Amygdala (tissue), 56 donors: ENCODE results near the gene TRPM3.
"Not testable (repeated sequence)": the region's sequence is repeated elsewhere in the genome, so short reads cannot be mapped to it uniquely, and the experiment has no call there.

Experiments used
- DNase-seq, 56 donors: peaks; one replicate each; lab custom pipeline; 2025; lab: John Stamatoyannopoulos, UW

Gene TRPM3

GRCh38 chr9:70791936-70792335, 329.5 kb downstream of the TRPM3 start:
- DNase-seq = no peak

GRCh38 chr9:70789086-70789485, 332.3 kb downstream of the TRPM3 start:
- no peak for DNase-seq

- DNase-seq = no peak
Measured at GRCh38 chr9:70784456-70784855, 337.0 kb downstream of the TRPM3 start.

- no peak for DNase-seq
Measured at GRCh38 chr9:70778568-70778967, 342.9 kb downstream of the TRPM3 start.

GRCh38 chr9:70773579-70773978, 347.8 kb downstream of the TRPM3 start:
- DNase-seq = no peak

GRCh38 chr9:70772601-70773000, 348.8 kb downstream of the TRPM3 start:
- DNase-seq = no peak

GRCh38 chr9:70765946-70766345, 355.5 kb downstream of the TRPM3 start:
- DNase-seq = peak in 1 of 56 donors; percentile 2

- DNase-seq = no peak
Measured at GRCh38 chr9:70761139-70761670, 360.2 kb downstream of the TRPM3 start.

- no peak for DNase-seq
Measured at GRCh38 chr9:70760228-70760627, 361.2 kb downstream of the TRPM3 start.

- no peak for DNase-seq
Measured at GRCh38 chr9:70753311-70753710, 368.1 kb downstream of the TRPM3 start.

- no peak for DNase-seq
Measured at GRCh38 chr9:70749066-70749465, 372.4 kb downstream of the TRPM3 start.

GRCh38 chr9:70747261-70747718, 374.1 kb downstream of the TRPM3 start:
- DNase-seq = no peak

- DNase-seq = no peak
Measured at GRCh38 chr9:70746760-70747159, 374.7 kb downstream of the TRPM3 start.

- DNase-seq = no peak
Measured at GRCh38 chr9:70746316-70746715, 375.1 kb downstream of the TRPM3 start.

GRCh38 chr9:70724794-70725193, 396.6 kb downstream of the TRPM3 start:
- DNase-seq = not testable (repeated sequence)

- DNase-seq = not testable (repeated sequence)
Measured at GRCh38 chr9:70724025-70724424, 397.4 kb downstream of the TRPM3 start.

GRCh38 chr9:70706797-70707196, 414.6 kb downstream of the TRPM3 start:
- not testable (repeated sequence) for DNase-seq

- no peak for DNase-seq
Measured at GRCh38 chr9:70701163-70701562, 420.3 kb downstream of the TRPM3 start.

- no peak for DNase-seq
Measured at GRCh38 chr9:70696694-70697335, 424.6 kb downstream of the TRPM3 start.

- no peak for DNase-seq
Measured at GRCh38 chr9:70694758-70695157, 426.7 kb downstream of the TRPM3 start.

- no peak for DNase-seq
Measured at GRCh38 chr9:70693186-70693585, 428.2 kb downstream of the TRPM3 start.

GRCh38 chr9:70692431-70692830, 429.0 kb downstream of the TRPM3 start:
- no peak for DNase-seq

GRCh38 chr9:70688704-70689103, 432.7 kb downstream of the TRPM3 start:
- no peak for DNase-seq
